Dedifferentiated amniotic fluid mesenchymal stem cell (primary cell): ENCODE results near the gene TNKS2.
"Not testable (repeated sequence)": the region's sequence is repeated elsewhere in the genome, so short reads cannot be mapped to it uniquely, and the experiment has no call there.

ENCODE experiments used
- DNase-seq: peaks from one replicate; pipeline ENCODE4 v3.0.0-alpha.2; 2016; ENCODE audit errors: extremely low spot score

The TNKS2 gene

GRCh38 chr10:91865562-91866081 lies 67.4 kb downstream of the TNKS2 start:
- no peak for DNase-seq

GRCh38 chr10:91875156-91875555 lies 76.9 kb downstream of the TNKS2 start:
- DNase-seq = no peak

- no peak for DNase-seq
Observed at GRCh38 chr10:91875779-91876178, 77.6 kb downstream of the TNKS2 start.

- no peak for DNase-seq
Observed at GRCh38 chr10:91879515-91880170, 81.4 kb downstream of the TNKS2 start.

- peak; percentile 51 for DNase-seq
Observed at GRCh38 chr10:91880310-91880709, 82.1 kb downstream of the TNKS2 start.

GRCh38 chr10:91883549-91884444 lies 85.6 kb downstream of the TNKS2 start:
- DNase-seq = peak; percentile 31

GRCh38 chr10:91884536-91884935 lies 86.3 kb downstream of the TNKS2 start:
- DNase-seq = no peak

GRCh38 chr10:91885362-91886079 lies 87.3 kb downstream of the TNKS2 start:
- no peak for DNase-seq

- DNase-seq = no peak
Observed at GRCh38 chr10:91886954-91887271, 88.7 kb downstream of the TNKS2 start.

GRCh38 chr10:91887272-91888076 lies 89.2 kb downstream of the TNKS2 start:
- no peak for DNase-seq

- DNase-seq = no peak
Observed at GRCh38 chr10:91891125-91892001, 93.1 kb downstream of the TNKS2 start.

- DNase-seq = no peak
Observed at GRCh38 chr10:91893051-91893450, 94.8 kb downstream of the TNKS2 start.

- not testable (repeated sequence) for DNase-seq
Observed at GRCh38 chr10:91894261-91894685, 96.0 kb downstream of the TNKS2 start.

GRCh38 chr10:91896212-91896756 lies 98.1 kb downstream of the TNKS2 start:
- no peak for DNase-seq

GRCh38 chr10:91897421-91897820 lies 99.2 kb downstream of the TNKS2 start:
- DNase-seq = no peak

GRCh38 chr10:91901784-91902677 lies 103.8 kb downstream of the TNKS2 start:
- peak; percentile 80 for DNase-seq

- DNase-seq = no peak
Observed at GRCh38 chr10:91907033-91907594, 108.9 kb downstream of the TNKS2 start.

GRCh38 chr10:91907914-91908336 lies 109.7 kb downstream of the TNKS2 start:
- no peak for DNase-seq
